ENCODE results near the gene PCDHA3.
"Not testable (repeated sequence)": the region's sequence is repeated elsewhere in the genome, so short reads cannot be mapped to it uniquely, and the experiment has no call there.

Gene PCDHA3

GRCh38 chr5:140800816-140801493 lies at the start of gene PCDHA3:
PCDHA3 (plus strand) TSS chr5:140801057.
- DNase-seq (ENCODE audit: low spot score), result peak; percentile 41

DNA sequence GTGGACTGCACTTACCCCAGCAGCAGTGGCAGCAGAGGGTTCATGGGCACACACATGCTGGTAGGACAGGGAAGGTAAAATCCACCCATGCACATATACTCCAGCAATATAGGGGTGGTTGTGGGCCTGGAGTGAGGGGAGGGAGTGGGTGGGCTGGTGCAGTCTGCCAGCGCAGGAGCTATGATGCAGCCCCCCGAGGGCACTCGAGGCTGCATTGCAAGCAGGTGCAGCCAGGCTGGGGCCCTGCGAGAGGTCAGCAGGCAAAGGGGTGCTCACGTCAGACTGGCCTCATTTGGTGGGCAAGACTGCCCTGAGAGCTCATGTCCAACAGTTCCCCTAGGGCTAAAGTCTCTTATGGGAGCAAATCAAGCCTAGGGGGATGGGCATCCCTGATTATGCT lies 47.3 kb upstream of the PCDHA3 start:
- no peak for DNase-seq (ENCODE audit: low spot score)

DNA sequence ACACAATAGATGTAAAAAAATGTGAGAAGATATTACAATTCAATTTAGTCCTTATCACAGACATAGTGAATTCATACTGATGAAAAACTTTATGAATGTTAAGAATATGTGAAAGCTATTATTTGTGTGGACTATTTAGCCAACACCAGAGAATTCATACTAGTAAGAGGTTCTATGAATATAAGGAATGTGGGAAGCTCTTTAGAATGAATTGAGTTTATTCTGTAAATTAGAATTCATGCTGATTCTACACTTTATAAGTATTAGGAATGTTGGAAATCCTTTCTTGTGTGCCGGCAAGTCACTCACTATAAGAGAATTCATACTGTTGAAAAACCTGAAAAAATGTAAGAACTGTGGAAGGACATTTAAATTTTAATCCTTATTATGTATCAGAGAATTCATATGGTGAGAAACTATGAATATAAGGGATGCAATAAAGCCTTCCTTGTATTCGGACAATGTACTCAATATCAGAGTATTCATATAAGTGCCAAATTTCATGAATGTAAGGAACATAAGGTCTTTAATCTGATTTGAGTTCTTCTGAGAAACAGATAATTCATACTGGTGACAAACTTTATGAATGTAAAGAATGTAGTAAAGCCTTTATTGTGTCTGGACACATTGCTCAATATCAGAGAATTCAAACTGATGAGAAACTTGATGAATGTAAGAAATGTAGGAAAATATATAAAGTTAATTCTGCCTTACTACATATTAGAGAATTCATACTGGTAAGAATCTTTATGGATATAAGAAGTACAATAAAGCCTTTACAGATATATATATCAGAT lies 36.5 kb upstream of the PCDHA3 start:
- DNase-seq (ENCODE audit: low spot score), result peak; percentile 2

- no peak for DNase-seq (ENCODE audit: low spot score)
Measured at GRCh38 chr5:140767444-140767843, 33.4 kb upstream of the PCDHA3 start.

GRCh38 chr5:140780512-140780911 lies 20.3 kb upstream of the PCDHA3 start:
- DNase-seq (ENCODE audit: low spot score), result no peak

- DNase-seq (ENCODE audit: low spot score), result peak; percentile 21
Measured at GRCh38 chr5:140785905-140786686, 14.8 kb upstream of the PCDHA3 start, which contains the start of gene PCDHA1. PCDHA1 (plus strand) TSS chr5:140786140.

DNA sequence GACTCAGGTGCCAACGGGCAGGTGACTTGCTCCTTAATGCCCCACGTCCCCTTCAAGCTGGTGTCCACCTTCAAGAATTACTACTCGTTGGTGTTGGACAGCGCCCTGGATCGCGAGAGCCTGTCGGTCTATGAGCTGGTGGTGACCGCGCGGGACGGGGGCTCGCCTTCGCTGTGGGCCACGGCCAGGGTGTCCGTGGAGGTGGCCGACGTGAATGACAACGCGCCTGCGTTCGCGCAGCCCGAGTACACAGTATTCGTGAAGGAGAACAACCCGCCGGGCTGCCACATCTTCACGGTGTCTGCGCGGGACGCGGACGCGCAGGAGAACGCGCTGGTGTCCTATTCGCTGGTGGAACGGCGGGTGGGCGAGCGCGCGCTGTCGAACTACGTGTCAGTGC lies 13.4 kb upstream of the PCDHA3 start:
- not testable (repeated sequence) for DNase-seq (ENCODE audit: low spot score)

GRCh38 chr5:140787849-140788504 lies 12.9 kb upstream of the PCDHA3 start:
- DNase-seq (ENCODE audit: low spot score), result not testable (repeated sequence)

DNA sequence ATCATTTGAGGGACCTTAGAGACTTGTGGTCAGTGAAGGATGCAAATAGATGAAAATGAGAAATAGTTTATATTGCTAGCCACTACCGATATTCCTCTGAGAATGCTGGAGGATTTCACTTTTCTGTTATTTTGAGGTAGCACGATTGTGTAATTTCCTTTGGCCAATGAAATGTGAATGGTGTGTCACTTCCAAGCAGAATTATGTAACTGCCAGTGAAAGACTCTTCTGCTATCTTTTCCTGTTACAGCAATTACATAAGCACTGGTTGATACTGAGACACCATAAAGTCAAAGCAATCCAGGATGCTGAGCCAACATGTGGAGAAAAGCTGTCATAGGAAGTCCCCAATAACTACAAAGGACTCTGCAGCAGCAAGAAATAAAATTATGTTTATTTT lies 9.8 kb upstream of the PCDHA3 start:
- DNase-seq (ENCODE audit: low spot score), result no peak

GRCh38 chr5:140794595-140795258 lies 6.1 kb upstream of the PCDHA3 start, which contains the start of gene PCDHA2:
PCDHA2 (plus strand) TSS chr5:140794852.
- DNase-seq (ENCODE audit: low spot score), result peak; percentile 18

GRCh38 chr5:140795259-140795641 lies 5.6 kb upstream of the PCDHA3 start:
- DNase-seq (ENCODE audit: low spot score), result peak; percentile 27

- DNase-seq (ENCODE audit: low spot score), result not testable (repeated sequence)
Measured at GRCh38 chr5:140796072-140796717, 4.7 kb upstream of the PCDHA3 start.

- DNase-seq (ENCODE audit: low spot score), result no peak
Measured at GRCh38 chr5:140796718-140797095, 4.2 kb upstream of the PCDHA3 start.

- peak; percentile 12 for DNase-seq (ENCODE audit: low spot score)
Measured at GRCh38 chr5:140801494-140801841, 611 bp downstream of the PCDHA3 start.

- not testable (repeated sequence) for DNase-seq (ENCODE audit: low spot score)
Measured at GRCh38 chr5:140802381-140802780, 1.5 kb downstream of the PCDHA3 start.

DNA sequence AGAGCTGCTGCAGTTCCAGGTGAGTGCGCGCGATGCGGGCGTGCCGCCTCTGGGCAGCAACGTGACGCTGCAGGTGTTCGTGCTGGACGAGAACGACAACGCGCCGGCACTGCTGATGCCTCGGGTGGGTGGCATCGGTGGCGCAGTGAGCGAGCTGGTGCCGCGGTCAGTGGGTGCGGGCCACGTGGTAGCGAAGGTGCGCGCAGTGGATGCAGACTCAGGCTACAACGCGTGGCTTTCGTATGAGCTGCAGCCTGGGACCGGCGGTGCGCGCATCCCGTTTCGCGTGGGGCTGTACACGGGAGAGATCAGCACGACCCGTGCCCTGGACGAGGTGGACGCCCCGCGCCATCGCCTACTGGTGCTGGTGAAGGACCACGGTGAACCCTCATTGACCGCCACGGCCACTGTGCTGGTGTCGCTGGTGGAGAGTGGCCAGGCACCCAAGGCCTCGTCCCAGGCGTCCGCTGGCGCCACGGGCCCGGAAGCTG lies 2.0 kb downstream of the PCDHA3 start:
- no peak for DNase-seq (ENCODE audit: low spot score)

- peak; percentile 53 for DNase-seq (ENCODE audit: low spot score)
Measured at GRCh38 chr5:140806834-140807775, 6.2 kb downstream of the PCDHA3 start, which contains the start of gene PCDHA4. PCDHA4 (plus strand) TSS chr5:140807068.

DNA sequence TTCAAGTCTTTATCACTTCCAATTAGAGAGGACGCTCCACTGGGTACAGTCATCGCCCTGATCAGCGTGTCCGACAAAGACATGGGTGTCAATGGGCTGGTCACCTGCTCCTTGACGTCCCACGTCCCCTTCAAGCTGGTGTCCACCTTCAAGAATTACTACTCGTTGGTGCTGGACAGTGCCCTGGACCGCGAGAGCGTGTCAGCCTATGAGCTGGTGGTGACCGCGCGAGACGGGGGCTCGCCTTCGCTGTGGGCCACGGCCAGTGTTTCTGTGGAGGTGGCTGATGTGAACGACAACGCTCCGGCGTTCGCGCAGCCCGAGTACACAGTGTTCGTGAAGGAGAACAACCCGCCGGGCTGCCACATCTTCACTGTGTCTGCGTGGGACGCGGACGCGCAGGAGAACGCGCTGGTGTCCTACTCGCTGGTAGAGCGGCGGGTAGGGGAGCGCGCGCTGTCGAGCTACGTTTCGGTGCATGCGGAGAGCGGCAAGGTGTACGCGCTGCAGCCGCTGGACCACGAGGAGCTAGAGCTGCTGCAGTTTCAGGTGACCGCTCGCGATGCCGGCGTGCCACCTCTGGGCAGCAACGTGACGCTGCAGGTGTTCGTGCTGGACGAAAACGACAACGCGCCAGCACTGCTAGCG lies 7.5 kb downstream of the PCDHA3 start:
- DNase-seq (ENCODE audit: low spot score), result not testable (repeated sequence)

GRCh38 chr5:140808889-140809291 lies 8.0 kb downstream of the PCDHA3 start:
- DNase-seq (ENCODE audit: low spot score), result no peak
